ENCODE results near the gene CBFA2T3.

The CBFA2T3 gene

DNA sequence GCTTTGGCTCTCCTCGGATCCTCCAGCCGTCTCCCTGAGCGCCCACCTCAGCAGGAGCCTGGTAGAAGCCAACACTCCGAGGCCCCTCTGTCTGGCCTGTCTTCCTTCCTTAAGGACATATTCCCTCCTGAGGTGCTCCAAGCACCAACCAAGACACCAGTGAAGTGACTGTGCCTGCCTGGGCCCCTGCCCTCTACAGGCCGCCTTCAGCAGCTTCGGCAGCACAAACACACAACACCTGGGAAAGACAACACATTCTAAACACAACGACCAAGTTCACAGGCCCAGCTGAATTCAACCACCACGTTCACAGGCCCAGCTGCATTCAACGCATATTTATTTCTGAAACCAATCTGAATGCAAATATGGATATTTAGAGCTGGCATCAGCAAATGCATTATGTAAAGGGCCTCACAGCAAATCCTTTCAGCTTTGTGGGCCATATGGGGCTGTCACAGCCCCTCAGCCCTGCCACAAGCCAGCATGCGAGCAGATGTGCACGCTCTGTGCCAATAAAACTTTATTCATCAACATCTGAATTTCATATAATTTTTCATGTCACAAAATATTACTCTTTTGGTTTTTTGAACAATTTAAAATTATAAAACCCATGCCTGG, 132.5 kb downstream of the CBFA2T3 start:
- in situ Hi-C loops (cut with MboI; ENCODE audit: low sequenced_read_pairs), result no loop called here

DNA sequence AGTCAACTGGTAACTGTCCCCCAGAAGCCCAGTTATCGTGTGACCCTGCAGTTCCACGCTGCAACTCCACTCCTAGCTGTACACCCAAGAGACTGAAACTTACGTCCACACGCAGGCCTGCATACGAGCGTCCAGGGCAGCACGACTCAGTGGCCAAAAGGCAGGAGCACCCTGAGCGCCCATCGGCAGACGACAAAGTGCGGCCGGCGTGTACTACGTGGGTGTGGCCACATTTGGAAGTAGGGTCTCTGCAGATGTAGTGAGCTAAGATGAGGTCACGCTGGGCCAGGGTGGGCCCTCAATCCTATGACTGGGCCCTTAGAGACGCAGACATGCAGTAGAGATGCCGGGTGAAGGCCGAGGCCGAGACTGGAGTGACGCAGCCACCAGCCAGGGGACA, 133.8 kb downstream of the CBFA2T3 start:
- in situ Hi-C loops (cut with MboI; ENCODE audit: low sequenced_read_pairs), result no loop called here

DNA sequence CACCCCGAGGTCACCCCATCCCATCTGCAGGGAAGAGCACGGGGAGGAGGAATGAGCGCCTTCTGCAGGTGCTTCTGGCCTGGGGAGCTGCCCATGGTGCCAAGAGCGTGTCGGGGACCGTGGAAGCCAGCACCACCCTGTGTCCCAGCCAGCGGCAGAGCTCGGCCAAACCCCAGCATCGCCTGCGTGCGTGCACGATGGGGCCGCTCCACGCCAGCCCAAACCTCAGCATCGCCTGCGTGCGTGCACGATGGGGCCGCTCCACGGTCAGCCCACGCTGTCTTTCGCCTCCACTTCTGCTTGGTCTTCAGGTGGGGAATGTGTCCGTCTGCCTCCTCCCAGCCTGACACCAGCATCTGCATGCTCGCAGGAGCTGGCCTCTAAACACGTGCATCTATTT, 134.2 kb downstream of the CBFA2T3 start:
- in situ Hi-C loops (cut with MboI; ENCODE audit: low sequenced_read_pairs), result no loop called here

DNA sequence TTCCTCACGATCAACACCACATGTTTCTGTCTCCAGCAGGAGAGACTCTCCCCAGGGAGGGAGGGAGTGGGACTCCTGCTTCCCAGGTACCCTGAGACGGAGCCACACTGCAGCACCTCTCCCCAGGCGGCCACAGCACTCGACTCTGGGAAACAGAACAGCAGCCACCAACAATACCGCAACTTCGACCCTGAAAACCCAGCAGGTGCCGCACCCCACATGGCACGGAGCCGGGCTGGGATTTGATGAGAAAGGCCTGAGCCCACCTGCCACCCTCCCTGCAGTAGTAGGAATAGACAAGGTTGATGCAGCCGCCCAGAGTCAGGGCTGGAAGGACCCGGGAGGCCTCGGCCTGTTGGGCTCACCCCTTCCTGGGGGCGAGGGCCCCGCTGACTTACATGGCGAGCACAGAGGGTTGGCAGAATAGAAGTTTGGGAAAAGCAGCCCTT, 134.7 kb downstream of the CBFA2T3 start:
- in situ Hi-C loops (cut with MboI; ENCODE audit: low sequenced_read_pairs), result no loop called here

DNA sequence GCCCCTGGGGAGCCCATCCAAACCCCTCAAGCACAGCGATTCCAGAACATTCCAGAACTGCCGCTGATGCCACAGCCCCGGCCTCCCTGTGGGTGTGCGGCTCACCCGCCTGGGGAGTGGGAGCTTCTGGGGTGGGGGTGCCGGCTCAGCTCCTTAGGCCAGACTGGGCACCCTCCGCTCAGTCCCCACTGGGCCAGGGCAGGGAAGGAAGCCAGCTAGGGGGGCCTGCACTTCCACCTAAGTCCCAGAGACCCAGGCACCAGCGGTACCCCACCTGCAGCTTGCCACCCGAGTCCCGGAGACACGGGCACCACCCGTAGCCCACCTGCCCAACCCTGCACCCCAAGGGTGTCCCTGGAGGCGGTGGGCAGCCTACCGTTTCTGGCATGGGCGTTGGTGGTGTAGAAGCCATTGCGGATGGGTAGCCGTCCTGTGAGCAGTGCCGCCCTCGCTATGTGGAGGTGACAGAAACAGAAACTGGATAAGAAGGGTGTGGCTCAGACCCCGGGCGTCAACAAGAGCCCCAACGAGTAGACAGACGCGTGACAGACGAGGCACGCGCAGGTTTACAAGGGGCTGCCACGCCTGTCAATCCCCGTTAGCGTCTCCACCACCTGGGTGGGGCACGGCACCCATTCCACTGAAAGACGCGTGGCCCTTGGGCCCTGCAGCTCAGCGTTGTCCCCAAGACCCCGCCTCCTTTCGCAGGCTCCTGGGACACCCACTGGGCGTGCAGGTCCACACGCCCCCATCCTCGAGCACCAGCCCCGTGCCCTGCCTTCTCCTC, 135.3 kb downstream of the CBFA2T3 start:
- in situ Hi-C loops (cut with MboI; ENCODE audit: low sequenced_read_pairs), result no loop called here

DNA sequence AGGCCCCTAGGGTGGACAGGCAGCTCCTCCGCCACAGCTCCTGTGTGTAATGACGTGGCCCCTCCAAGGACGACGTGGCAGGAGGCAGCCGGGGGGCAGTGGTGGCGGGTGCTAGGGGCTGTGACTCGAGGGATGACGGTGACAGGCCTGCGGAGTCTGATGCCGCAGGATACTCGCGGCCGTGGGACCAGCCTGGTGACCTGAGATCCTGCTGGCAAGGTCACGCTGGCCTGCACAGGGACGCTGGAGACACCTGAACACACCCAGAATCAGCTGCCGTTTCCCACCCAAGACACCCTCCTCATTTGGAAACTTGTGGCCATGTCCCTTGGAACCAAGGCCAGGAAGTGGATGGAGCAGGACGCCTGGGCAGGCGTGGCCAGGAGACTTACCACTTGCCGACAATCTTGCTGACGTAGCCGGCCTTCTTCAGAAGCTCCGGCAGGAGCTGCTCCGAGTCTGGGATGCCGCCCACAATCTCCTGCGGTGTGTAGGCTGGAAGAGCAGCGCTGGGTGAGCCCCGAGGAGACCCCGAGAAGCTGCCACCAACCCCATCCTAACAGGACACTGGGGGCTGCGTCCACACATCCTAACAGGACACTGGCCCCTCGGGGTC, 136.3 kb downstream of the CBFA2T3 start:
- in situ Hi-C loops (cut with MboI; ENCODE audit: low sequenced_read_pairs), result no loop called here

DNA sequence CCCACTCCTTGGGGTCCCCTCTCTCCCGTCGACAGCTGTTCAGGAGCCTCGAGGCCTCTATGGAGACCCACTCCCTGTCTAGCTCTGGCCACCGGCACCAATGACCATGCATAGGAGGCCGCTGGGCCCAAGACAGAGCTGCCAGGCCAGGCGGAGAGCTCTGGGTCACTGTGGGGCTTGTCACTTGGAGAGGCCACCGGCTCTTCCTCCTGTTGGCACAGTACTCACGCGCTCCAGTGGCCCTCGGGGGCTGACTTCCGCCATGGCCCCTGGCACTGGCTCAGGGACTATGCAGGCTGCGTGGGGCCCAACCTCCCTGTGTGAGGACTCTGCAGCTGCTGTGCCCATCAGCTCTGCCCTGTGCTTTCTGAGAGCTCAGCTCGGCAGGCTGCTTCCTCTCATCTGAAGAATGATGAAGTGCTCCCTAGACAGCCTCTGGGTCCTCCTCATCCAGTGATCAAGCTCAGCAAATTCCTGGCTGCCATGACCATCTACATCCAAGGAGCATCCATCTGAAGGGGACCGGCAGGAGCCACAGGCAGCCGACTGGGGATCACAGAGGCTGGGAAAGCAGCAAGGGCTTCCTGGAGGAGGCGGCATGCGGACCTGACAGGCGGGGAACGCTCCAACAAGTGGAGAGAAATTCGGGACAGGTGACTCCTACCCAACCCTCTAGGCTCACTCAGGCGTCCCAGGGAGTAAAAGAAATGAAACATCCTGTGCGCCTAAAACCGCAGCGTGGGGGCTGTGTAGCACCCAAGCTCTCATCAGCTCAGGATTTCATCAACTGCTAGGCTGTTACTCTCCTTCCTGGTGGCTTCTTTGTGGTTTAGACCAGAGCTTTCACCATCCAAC, 137.0 kb downstream of the CBFA2T3 start:
- in situ Hi-C loops (cut with MboI; ENCODE audit: low sequenced_read_pairs), result no loop called here

DNA sequence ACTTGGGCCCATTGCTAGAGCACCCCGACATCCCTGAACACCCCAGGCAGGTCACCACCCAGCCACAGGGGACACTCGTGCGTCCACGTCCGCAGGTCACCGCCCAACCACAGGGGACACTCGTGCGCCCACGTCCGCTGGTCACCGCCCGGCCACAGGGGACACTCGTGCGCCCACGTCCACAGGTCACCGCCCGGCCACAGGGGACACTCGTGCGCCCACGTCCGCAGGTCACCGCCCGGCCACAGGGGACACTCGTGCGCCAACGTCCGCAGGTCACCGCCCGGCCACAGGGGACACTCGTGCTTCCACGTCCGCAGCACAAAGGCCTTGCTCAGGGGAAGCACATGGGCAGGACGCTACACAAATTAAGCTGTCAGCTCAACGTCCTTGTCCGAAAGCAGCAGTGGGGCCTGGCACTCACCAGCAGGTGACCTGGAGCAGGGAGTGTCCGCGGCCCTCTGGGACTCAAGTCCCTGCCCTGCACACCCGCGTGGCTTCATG, 137.9 kb downstream of the CBFA2T3 start:
- in situ Hi-C loops (cut with MboI; ENCODE audit: low sequenced_read_pairs), result no loop called here

DNA sequence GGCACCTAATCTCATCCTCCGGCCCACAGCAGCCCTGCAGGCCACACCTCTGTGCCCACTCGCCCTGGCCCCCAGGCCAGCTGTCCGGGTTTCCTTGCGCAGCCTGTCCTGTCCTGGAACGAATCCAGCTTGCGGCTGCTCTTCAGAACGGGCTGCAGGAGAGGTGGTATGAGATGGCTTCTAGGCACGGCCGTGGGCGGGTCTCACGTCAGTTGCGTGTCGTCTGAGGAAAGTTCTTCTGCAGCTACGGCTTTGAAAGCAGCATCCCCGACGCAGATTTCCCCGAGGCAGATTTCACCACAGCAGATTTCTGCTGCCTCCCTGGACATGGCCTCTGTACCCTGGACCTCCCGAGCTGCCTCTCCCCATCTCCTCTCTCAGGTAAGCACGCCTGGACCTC, 138.4 kb downstream of the CBFA2T3 start:
- in situ Hi-C loops (cut with MboI; ENCODE audit: low sequenced_read_pairs), result no loop called here

DNA sequence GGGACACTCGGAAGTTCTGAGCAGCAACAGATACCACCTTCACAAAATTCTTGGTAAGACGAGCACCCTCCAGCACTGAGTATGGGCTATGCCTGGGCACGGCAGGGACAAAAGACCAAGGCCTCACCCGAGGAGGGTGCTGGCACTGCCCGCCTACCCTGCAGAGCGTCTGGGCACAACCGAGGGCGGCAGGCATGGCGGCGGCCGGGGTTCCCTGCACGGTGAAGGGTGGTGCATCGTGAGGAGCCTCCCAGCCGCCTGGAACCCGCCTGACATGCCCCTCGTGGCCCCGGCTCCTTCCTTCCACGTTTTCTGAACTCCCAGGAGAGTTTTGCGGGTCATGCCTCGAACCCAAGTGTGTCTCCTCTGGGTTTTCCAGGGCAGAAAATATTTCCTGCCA, 139.2 kb downstream of the CBFA2T3 start:
- in situ Hi-C loops (cut with MboI; ENCODE audit: low sequenced_read_pairs), result no loop called here

DNA sequence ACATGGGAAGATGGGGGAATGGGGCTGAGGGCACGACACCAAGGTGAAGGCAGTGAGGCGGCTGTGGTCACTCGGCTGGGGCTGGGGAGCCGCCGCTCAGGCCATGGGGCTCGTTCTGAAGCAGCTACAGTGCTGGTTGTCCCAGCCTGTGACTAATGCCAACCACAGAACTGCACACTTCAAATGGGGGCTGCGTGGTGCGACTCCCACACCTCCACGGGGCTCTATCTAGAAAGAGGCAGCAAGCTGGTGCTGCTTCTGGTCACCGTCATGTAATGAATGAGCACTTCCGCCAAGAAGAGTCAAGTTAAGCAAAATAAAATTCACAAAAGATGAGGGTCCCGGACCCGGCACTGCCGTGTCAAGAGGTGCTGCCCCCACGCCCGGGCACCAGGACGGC, 140.2 kb downstream of the CBFA2T3 start:
- in situ Hi-C loops (cut with MboI; ENCODE audit: low sequenced_read_pairs), result no loop called here

DNA sequence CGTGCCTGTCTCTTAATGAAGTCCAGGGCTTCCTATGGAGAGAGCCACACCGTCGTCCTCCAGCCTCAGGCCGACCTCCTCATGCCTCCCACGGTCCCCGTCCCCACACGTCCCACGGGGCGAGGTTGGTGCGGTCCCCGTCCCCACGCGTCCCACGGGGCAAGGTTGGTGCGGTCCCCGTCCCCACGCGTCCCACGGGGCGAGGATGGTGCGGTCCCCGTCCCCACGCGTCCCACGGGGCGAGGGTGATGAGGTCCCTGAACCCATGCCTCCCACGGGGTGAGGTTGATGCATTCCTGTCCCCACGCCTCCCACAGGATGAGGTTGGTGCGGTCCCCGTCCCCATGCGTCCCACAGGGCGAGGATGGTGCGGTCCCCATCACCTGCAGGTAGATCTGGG, 141.2 kb downstream of the CBFA2T3 start:
- in situ Hi-C loops (cut with MboI; ENCODE audit: low sequenced_read_pairs), result no loop called here

DNA sequence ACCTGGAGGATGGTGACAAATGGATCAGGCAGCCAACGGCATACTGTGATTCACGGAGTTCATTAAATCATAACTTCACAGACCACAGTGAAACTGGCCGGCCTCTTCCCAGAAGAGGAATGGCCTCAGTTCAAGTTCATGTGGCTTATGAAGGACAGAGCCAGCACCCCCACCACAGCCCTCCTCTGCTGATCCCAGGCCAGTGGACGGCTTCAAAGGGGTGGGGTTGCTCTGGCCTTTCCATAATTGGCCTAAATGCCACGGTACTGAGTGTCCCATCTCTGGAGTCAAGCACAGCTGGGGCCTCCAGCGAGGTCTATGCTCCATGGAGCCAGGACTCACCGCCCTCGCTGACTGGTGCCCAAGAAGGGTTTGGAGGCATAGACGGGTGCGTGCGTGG, 141.6 kb downstream of the CBFA2T3 start:
- in situ Hi-C loops (cut with MboI; ENCODE audit: low sequenced_read_pairs), result no loop called here

DNA sequence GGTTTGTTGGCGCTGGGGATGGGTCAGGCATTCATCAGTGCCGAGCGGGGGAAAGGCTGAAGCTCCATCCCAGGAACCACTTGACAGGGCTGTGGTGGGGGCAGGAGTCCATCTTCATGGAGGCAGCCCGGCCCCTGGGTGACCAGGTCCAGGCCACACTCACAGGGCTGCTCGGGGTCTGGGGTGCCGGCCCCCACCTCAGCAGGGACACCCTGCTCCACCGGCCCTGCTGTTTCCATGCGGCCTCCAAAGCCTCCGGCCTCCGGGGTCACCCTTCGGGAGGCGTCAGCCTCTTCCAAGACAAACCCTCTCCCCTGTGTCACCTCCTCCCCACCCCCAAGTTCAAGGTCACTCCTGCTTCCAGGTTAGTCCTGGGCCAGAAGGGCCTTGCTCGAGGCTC, 142.3 kb downstream of the CBFA2T3 start:
- in situ Hi-C loops (cut with MboI; ENCODE audit: low sequenced_read_pairs), result no loop called here

DNA sequence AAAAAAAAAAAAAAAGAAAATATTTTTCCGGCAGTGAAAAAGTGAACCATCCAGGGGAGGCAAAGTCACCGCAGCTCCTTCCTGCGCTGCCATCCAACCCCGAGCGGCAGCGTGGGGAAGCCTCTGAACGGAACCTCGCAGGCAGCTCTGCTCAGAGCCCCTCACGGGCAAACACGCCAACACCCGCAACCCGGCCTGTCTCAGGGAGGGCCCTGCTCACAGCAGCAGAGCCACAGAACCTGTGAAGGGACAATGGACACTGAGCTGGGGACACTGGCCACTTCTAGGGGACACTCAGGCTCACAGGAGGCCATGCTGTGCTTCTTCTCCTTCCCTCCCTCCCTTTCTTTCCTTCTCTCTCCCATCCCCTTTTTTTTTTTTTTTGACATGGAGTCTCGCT, 143.9 kb downstream of the CBFA2T3 start:
- in situ Hi-C loops (cut with MboI; ENCODE audit: low sequenced_read_pairs), result no loop called here

DNA sequence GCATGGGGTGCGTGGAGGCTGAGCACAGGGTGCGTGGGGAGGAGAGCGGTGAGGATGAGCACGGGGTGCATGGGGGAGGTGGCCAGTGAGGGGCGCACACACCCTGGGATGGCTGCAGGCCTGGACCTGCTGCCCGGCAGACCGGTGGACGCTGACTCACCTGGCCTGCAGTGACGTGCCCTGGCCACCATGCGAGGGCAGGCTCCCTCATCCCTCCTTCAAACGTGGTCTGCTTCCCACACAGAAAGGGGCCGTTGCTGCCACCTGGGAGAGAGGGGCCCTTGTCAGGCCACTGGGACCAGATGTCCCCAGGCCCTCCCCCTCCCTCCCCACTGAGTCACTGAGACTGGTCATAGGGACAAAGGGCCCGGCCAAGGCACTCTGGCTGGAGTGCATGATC, 145.2 kb downstream of the CBFA2T3 start:
- in situ Hi-C loops (cut with MboI; ENCODE audit: low sequenced_read_pairs), result no loop called here

DNA sequence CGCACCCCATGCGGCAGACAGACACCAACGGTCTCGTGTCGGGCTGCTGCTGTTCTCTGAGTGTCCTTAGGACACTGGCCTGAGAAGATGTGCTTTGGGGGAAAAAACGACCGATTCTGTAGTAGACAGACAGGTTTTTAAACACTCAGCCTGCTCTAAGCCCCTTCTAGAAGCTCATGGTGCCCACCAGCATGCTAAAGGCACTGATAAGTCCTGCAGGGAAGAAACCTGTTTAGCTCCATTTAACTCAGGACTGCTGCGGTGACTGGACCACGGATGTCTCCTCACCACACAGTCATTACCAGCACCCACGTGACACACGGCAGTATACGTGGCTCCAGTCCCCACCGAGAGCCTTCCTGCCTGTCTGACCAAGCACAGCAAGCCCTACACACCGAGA, 146.2 kb downstream of the CBFA2T3 start:
- in situ Hi-C loops (cut with MboI; ENCODE audit: low sequenced_read_pairs), result no loop called here

DNA sequence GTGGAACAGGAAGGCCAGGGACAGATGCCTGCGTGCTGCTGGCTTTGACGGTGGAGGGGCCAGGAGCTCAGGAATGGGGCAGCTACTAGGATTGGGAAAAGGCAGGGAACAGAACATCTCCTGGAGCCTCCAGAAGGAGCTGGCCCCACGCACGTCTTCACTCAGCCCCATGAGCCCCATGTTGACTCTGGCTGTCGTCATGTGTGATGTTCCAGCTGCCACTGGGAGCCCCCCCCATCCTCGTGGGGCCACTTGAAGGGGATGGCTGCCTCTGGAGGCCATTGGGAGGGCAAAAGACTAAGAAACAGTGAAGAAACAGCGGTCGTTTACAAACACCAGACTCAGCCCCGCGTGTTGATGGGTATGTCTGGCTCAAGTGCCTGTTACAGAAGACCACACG, 146.7 kb downstream of the CBFA2T3 start:
- in situ Hi-C loops (cut with MboI; ENCODE audit: low sequenced_read_pairs), result no loop called here

DNA sequence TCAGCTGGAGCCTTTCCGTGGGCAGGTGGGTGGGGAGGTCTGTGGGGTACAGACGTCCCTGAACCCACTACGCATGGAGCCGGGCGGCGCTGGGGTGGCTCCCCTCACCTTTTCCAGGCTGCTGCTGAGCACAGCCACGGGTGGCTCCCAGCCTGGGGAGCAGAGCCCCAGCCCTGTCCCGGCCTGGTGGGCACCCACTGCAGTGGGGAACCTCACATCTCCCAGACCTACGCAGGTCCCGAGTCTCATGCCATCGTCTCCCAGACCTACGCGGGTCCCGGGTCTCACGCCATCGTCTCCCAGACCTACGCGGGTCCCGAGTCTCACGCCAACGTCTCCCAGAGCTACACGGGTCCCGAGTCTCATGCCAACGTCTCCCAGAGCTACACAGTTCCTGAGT, 148.3 kb downstream of the CBFA2T3 start:
- in situ Hi-C loops (cut with MboI; ENCODE audit: low sequenced_read_pairs), result no loop called here

DNA sequence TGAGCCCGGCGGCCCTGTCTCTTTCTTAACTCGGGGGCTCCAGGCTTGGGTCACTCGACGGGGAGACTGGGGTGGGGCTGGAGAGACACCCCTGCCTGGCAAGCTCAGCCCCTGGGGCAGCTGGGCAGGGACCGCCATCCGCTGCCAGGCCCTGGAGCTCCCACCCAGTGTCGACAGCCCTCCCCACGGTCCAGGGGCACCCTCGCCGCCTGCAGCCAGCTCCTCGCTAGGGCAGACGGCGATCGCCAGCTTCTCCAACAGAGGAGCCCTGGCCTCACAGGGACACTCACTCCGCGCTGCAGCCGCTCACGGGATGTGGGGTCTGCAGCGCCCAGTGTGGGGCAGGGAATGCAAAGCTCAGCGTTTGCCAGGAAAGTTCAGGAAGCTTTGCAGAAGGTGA, 149.3 kb downstream of the CBFA2T3 start:
- in situ Hi-C loops (cut with MboI; ENCODE audit: low sequenced_read_pairs), result no loop called here
